Nephron progenitor cell (in vitro differentiated cells): Measurements from ENCODE around the gene CDH4.

Experiments used
- DNase-seq: peaks from one replicate; pipeline ENCODE4 v3.0.0; 2021
- H3K27ac Mint-ChIP-seq: 2 replicates; pipeline ENCODE4 v1.8.0; 2021; ENCODE audit warnings: mild to moderate bottlenecking, moderate library complexity, mixed read lengths
- H3K27me3 Mint-ChIP-seq: 2 replicates; pipeline ENCODE4 v1.8.0; 2021; ENCODE audit warnings: mild to moderate bottlenecking, low read depth, mixed read lengths; ENCODE audit not compliant: poor library complexity
- H3K36me3 Mint-ChIP-seq: 2 replicates; pipeline ENCODE4 v1.8.0; 2021; ENCODE audit warnings: low read depth, mixed read lengths
- H3K4me1 Mint-ChIP-seq: 2 replicates; pipeline ENCODE4 v1.8.0; 2021; ENCODE audit warnings: mixed read lengths
- H3K4me3 Mint-ChIP-seq: 2 replicates; pipeline ENCODE4 v1.8.0; 2021; ENCODE audit warnings: mild to moderate bottlenecking, moderate library complexity, mixed read lengths
- H3K9me3 Mint-ChIP-seq: 2 replicates; pipeline ENCODE4 v1.8.0; 2021; ENCODE audit warnings: mild to moderate bottlenecking, moderate library complexity, mixed read lengths
- CTCF ChIP-seq: fragments of 200-600 bp; sonication (generic); IDR thresholded peaks from 2 replicates; pipeline ENCODE4 v1.5.0; 2021; ENCODE audit warnings: antibody characterized with exemption

CDH4 gene

GRCh38 chr20:61835791-61836350, 583.8 kb downstream of the CDH4 start:
- Mint-ChIP-seq H3K27ac (no peak overlapping the region), H3K4me1 (peaks cover 5% of the 10 kb centered on the region), H3K4me3 (no peak overlapping the region), H3K27me3 (peaks cover 23% of the 10 kb centered on the region), H3K36me3 (no peaks in the 10 kb centered on the region), H3K9me3 (no peaks in the 10 kb centered on the region)
- TF ChIP-seq CTCF: no peak
- no peak for DNase-seq

- H3K9me3 Mint-ChIP-seq: no peaks in the 10 kb centered on the region
- no peak overlapping the region for H3K4me3 Mint-ChIP-seq
- no peak for DNase-seq
- H3K27me3 Mint-ChIP-seq: peaks cover 22% of the 10 kb centered on the region
- no peak for TF ChIP-seq CTCF
- H3K36me3 Mint-ChIP-seq: no peaks in the 10 kb centered on the region
- H3K27ac Mint-ChIP-seq: no peak overlapping the region
- H3K4me1 Mint-ChIP-seq: peaks cover 5% of the 10 kb centered on the region
These were observed 585.1 kb downstream of the CDH4 start for GRCh38 chr20:61837200-61837599.

GRCh38 chr20:61839223-61839911, 587.3 kb downstream of the CDH4 start:
- no peaks in the 10 kb centered on the region for H3K9me3 Mint-ChIP-seq
- DNase-seq: no peak

GRCh38 chr20:61839912-61840778, 588.1 kb downstream of the CDH4 start:
- Mint-ChIP-seq H3K4me3 (no peak overlapping the region), H3K9me3 (no peaks in the 10 kb centered on the region), H3K4me1 (peaks cover 8% of the 10 kb centered on the region), H3K36me3 (no peaks in the 10 kb centered on the region), H3K27me3 (peaks cover 18% of the 10 kb centered on the region), H3K27ac (no peak overlapping the region)
- no peak for DNase-seq
- TF ChIP-seq CTCF: no peak

More at GRCh38 chr20:61839223-61839911, 587.3 kb downstream of the CDH4 start:
- H3K27me3 Mint-ChIP-seq: peaks cover 18% of the 10 kb centered on the region
- TF ChIP-seq CTCF: no peak
- H3K4me1 Mint-ChIP-seq: peaks cover 5% of the 10 kb centered on the region
- no peak overlapping the region for H3K4me3 Mint-ChIP-seq
- no peak overlapping the region for H3K27ac Mint-ChIP-seq
- H3K36me3 Mint-ChIP-seq: no peaks in the 10 kb centered on the region

- Mint-ChIP-seq H3K27me3 (peaks cover 18% of the 10 kb centered on the region), H3K27ac (no peak overlapping the region), H3K4me1 (peaks cover 10% of the 10 kb centered on the region), H3K9me3 (no peaks in the 10 kb centered on the region), H3K4me3 (no peak overlapping the region), H3K36me3 (no peaks in the 10 kb centered on the region)
- no peak for DNase-seq
- TF ChIP-seq CTCF: no peak
These were observed 588.9 kb downstream of the CDH4 start for GRCh38 chr20:61840779-61841455.
